HTR-8/SVneo (cell line): ENCODE data around the gene ATP1A4.

Experiments
- DNase-seq: peaks from one replicate; pipeline ENCODE4 v3.0.0; 2011; ENCODE audit warnings: low spot score, mixed read lengths; ENCODE audit not compliant: insufficient read length
- FAIRE-seq: peaks from 2 replicates; lab custom pipeline; 2011; peaks lifted over from hg19 to GRCh38; lab: Jason Lieb, UNC

The ATP1A4 gene

DNA sequence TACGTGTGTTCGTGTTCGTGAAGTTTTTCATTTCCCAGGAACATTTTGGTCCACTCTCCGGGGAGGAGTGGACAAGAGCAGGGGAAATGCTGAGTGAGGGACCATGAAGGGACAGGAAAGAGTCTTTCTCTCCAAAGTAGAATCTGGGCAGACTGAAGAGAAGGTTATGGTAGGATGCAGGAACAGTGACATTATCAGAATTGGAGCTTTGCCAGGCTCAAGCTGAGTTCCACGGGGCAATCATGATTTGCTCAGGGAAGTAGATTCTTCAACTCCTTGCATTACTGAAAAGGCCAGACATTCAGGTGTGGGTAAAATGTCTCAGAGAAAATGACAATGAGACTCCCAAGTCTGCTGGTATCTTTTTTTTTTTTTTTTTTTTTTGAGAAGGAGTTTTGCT, 16.6 kb downstream of the ATP1A4 start:
- DNase-seq (no peak), FAIRE-seq (no peak)

DNA sequence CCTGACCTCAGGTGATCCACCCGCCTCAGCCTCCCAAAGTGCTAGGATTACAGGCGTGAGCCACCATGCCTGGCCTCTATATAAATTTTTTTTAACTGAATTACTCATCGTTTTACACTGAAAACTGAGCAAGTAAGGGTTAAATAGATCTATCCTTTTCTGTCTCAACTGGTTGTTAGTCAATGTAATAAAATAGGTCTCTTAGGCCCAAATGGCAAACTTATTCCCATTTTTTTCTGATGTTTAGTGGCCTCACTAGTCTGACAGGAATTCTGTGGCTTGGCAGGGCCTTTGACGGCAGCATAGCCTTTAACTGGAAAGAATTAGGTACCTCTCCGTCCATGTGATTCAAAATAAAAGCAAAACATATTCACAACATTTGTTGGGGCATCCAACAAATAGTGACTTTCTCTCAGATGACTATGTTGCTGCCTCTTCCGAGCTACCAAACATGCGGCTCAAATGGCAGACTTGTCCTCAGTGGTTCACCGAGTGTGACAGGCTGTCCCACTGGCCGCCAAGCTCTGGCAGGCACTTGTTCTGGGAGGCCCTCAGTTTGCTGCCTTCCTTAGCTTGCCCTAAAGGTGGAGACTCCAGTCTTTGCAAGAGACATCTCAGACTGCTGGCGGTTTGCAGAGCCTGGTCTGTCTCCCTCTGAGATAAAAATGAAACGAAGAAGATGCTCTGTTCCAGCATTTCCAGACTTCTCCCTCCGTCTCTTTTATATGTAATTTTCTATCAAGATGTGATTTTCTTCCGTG, 17.4 kb downstream of the ATP1A4 start:
- FAIRE-seq = no peak
- no peak for DNase-seq

DNA sequence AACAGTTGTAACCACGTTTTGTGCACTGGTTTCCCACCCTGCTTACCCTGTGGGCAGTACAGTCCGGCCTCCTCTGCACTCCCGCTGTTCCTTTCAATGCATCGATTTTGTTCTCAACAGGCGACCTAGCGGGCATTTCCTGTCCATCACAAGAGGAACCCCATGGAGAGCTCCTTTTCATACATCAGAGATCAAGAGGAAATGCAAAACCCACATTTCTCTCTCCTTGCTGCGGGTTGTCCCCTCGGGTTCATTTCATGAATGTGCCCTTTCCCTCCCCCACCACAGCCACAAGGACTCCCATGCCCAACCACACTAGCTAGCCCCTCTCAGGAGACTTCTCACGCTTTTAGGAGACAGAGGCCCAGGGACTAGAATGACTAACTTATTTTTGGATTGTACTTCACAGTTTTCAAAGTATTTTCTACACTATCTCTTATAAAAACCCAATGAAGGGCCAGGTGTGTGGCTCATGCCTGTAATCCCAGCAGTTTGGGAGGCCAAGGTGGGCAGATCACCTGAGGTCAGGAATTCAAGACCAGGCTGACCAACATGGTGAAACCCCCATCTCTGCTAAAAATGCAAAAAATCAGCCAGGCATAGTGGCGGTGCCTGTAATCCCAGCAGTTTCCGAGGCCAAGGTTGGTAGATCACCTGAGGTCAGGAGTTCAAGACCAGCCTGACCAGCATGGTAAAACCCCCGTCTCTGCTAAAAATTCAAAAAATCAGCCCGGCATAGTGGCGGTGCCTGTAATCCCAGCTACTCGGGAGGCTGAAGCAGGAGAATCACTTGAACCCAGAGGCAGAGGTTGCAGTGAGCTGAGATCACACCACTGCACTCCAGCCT, 18.4 kb downstream of the ATP1A4 start:
- no peak for FAIRE-seq

DNA sequence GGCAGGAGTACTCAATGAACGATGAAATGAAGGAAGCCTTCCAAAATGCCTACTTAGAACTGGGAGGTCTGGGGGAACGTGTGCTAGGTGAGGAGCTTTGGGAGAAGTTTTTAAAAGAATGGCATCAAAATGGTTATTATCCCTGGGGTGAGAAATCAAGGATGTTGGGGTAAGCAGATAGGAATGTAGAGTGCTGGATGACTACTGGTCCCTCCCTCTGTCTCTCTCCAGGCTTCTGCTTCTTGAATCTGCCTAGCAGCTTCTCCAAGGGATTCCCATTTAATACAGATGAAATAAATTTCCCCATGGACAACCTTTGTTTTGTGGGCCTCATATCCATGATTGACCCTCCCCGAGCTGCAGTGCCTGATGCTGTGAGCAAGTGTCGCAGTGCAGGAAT, 20.0 kb downstream of the ATP1A4 start:
- no peak for DNase-seq
- FAIRE-seq = no peak

More for the DNA sequence above, 18.4 kb downstream of the ATP1A4 start:
- DNase-seq = no peak

DNA sequence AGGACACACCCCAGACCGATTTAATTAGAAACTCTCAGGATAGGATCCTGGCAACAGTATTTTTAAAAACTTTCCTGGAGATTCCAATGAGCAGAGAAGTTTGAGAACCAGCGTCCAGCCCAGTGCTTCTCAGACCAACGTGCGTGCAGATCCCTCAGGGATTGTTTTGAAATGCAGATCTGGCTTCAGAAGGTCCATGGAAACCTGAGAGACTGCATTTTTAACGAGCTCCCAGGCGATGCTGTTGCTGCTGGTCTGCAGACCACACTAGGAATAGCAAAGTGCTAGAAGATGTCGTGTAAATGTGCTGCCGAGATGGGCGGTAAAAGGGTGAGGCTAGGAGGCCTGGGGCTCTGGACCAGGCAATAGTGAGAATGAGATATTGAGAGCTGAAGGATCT, 20.6 kb downstream of the ATP1A4 start:
- DNase-seq = no peak
- no peak for FAIRE-seq

DNA sequence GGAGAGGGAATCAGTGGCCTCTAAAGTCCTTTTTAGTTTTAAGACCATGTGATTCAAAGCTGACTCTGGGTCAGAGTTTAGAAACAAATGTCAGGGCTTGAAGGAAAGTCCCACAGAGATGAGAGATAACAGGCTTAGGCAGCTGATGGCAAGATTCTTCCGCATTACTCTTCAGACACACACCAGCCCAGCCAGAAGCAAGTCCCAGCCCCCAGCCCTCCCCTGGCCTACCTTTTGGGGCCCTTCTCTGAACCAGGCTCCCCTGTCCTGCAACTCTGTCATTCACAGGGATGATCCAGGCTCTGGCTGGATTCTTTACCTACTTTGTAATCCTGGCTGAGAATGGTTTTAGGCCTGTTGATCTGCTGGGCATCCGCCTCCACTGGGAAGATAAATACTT, 25.8 kb downstream of the ATP1A4 start:
- FAIRE-seq (no peak), DNase-seq (no peak)

DNA sequence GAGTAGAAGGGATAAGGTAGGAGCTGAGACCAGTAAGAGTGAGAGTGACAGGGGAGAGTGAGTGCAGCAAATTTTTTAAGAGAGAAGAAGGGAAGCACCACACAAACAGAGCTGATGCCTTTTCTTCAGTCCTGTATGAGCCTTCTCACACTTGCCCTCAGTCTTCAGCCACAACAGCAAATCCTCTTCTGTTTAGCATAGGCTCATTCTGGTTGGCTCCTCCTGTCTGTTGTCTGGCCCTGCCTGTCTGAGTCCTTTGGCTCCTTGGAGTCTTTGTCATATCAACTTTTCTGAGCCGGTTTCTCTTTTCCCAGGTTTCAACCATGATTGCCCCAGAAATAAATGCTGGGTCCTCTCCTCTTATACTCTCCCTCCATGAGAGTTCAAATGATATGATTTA, 26.3 kb downstream of the ATP1A4 start:
- no peak for FAIRE-seq

DNA sequence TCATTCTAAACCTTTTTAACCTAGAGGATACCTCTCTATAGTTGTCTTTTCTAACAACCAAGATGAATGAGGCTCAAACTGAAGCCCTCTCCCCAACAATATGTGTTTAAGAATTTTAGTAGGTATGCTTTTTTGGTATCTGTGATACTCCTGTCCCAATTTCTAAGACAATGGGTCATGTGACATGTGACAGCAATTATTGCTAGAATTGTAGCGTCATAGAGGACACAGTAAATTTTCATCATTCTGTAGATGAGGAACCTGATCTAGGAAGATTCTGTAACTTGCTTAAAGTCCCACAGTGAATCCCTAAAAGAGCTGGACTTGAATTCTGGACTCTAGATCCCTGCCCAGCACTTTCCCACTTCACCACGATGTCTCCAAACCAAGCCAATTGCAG, 27.3 kb downstream of the ATP1A4 start:
- FAIRE-seq (no peak), DNase-seq (no peak)

More for the DNA sequence above, 26.3 kb downstream of the ATP1A4 start:
- DNase-seq = no peak

DNA sequence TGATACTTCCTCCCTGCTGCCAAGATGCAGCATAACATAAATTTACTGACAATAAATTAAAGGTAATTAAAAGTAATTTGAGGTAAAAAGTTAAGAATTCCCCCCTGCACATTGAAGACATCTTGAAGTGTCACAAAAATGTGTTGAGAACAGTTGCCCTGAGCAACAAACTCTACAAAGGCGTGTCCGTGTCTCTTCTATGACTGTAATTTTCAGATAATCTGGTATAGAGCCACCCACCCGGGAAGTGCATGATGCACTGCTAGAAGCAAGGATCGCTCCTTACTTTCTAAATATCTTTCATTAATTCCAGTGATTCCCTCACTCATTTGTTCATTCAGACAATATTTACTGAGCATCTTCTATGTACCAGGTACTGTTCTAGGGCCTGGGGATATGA, 27.9 kb downstream of the ATP1A4 start:
- DNase-seq (no peak), FAIRE-seq (no peak)

DNA sequence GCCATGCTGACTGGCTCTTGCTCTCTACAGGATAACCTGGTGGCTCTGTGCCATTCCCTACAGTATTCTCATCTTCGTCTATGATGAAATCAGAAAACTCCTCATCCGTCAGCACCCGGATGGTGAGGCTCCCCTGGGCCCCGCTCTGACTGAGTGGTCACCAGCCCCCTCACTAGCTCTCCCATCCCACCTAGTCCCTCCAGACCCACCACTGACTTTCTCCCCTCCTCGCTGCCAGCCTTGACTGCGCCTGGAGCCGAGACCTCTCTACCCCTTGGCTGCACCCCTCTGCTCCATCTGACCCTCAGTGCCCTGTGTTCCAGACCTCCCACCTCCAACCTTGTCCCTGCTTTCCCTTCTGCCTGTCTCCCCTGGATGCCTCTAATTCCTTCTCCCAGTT, 34.8 kb downstream of the ATP1A4 start:
- DNase-seq (no peak), FAIRE-seq (no peak)

DNA sequence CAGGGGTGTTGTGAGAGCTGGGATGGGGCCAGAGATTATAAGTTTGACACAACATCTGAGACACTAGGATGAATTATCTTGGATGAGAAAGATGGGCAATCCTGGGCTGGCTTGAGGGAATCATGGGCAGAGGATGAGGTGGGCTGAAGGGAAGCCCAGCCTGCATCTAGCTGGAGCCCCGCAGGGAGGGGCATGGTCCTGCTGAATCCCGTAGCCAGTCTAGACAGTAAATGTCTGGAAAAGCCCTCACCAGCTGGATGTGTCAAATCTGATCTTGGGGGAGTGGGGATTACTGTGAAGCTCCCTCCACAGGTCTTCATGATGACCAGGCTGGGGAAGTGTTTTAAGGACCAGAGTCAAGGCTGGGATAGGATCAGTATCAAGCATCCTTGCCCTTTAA, 35.3 kb downstream of the ATP1A4 start:
- FAIRE-seq = no peak
- no peak for DNase-seq

DNA sequence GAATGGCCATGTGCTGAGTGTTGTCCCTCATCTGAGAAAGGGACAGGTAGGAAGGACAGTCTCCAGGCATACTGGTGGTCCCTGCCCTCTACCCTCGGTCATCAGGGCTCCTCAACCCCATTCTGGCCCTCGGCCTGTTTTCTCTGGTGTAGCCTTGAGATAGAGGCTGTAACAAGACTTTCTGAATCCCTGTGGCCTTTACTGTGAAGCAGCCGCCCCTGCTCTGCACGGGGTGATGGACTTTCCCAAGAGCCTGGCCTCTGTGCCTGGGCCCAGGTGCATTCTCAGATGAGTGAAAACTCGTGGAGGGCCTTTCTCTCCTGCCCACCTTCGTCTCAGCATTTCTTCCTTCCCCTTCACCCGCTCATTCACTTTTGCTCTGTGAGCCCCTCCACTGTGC, 36.0 kb downstream of the ATP1A4 start:
- DNase-seq (no peak), FAIRE-seq (no peak)

DNA sequence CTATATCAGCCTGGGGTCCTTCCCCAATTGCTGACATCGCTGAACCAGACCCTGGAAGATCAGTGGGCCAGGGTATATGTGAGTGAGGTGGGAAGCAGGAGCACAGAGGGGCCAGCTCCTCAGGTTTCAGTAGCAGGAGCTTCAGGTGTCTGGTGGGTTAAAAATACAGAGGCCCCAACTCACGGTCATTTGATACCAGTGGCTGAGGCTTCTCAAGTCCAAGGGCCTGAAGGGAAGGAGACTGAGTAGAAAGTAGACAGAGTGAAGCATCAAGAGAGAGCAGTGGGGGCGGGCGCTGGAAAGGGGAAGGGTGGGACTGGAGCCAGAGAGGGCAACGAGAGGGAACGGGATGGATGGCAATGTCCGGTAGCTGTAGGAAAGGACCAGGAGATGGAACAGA, 36.9 kb downstream of the ATP1A4 start:
- DNase-seq (no peak), FAIRE-seq (no peak)

DNA sequence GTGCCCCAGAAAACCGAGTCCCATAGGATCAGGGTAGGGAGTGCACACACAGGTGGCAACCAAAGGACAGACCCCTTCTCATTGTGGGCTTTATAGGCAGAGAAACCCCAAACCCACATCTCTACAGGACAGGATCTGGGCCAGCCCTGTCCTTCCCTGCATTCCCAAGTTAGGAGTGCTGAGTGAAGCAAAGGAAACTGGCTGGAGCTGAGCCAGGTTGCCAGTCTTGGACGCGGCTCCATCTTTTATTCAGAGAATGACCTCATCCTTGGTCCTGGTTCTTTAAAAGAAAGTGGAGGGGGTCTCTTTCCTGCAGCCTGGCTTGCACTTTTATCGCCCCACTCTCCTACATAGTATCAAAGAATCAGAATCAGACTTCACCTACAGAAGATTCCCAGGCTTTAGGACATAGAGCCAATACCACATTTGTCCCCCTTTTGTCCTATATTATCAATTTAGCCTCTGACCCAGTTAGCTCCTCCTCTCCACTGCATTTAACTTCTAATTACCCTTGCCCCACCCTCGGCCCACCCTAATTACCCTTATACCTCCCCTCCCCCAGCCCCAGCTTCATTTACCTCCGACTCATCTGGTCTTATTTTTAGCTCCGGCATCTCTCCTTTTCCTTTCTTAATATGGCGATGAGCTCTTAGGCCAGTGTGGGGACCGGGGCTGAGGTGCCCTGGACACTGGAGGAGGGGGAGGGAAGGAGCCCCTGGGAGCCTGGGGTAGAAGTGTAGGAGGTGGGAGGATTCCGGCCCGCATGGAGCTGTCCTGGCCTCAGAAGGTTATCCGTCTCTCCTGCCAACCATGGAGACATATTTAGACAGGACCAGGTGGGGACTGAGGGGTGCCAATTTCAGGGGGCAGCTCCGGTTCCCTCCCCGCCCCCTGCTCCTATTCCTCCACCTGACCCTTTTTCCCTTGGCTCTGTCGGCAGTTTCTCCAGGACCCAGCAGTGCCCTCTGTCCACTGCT, 38.5 kb downstream of the ATP1A4 start, which contains the start of gene CASQ1:
Gene CASQ1 (plus strand): TSS at position 927 of the 977 bp plus-strand sequence. CDS start 177 bp downstream, outside the sequence.
- DNase-seq (no peak), FAIRE-seq (no peak)

DNA sequence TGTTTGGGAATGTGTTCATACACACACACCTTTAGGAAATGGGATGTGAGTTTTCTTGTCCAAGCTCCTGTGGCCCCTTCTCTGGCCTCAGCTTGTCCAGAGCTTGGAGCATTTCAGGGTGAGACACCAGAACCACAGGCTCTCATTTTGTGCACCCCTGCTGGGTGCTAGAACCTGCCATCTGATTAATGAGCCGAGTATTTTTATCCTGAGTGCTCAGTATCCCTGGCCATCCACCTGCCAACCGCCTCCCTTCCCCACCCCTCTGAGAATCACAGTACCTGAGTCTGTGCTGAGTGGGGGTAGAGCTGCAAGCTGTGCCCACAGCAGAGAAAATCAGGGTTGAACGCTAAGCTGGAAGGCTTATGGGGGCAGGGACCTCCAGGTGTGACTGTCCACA, 40.4 kb downstream of the ATP1A4 start:
- no peak for FAIRE-seq
- DNase-seq = no peak

DNA sequence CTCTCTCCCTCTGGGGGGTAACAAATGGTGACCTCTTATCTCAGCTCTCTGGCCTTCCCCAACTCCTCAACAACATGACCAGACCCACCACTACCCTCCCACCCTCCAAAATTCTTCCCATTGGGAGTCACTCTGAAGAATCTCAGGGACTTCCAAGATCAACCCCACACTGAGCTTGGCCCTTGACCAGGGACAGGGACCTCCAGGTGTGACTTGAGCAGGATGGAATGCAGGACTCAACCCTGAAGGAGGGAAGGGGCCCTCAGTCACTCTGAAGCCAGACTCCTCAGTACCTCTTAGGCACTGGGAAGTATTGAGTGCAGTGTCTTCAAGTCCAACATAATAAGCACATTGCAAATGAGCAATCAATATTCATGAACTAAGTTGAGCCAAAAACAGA, 40.8 kb downstream of the ATP1A4 start:
- no peak for DNase-seq
- no peak for FAIRE-seq

DNA sequence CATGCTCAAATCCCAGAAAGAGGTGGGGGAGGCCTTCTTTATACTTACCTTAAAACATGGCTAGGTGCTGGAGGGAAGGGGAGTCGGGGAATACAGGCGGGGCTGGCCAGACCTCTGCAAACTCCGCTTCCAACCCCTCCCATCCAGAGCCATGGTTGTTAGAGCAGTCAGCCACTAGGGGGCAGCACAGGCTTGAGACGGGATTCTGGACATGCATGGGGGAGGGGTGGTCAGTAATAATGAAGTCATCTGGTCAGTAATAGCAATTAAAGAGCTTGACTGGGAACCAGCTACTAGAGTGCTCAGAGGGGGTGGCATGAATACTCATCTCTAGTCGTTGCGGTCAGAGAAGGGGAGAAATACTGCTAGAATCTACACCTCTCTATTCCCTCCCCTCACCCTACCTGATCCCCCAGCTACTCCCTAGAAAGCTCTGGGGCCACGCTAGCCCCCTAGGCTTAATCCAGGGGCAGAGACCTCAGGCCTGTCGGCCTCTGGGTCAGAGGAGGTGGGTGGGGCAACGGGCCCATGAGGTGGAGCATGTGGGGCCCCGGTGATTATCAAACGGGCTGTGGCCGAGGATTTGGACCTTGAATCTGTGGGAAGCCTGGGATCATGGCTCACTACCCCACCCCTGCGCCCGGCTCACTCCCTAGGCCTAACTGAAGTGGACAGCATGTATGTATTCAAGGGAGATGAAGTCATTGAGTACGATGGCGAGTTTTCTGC, 41.9 kb downstream of the ATP1A4 start:
- peak; percentile 60 for DNase-seq
- no peak for FAIRE-seq

DNA sequence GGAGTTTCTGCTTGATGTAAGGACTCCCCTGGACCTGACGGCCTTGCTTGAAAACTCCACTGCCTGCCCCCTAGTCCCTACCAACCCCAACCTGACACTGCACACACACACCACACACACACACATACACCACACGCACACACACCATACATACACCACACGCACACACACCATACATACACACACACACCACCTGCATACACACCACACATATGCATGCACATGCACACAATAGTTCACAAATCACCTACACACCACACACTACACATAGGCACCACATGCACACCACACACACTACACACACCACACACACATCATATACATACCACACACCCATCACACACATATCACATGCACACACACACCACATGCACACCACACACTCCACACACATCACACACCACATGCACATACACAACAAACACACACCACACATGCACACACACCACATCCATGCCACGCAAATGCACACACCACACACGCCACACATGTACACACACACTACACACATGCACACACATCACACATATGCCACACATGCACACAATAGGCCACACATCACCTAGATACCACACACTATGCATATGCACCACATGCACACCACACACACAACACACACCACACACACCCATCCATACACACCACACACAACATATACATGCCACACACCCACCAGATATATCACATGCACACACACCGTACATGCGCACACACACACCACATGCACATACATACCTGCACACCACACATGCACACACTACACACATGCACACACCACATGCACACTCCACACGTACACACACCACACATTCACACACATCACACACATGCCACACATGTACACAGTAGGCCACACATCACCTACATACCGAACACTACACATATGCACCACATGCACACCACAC, 42.7 kb downstream of the ATP1A4 start:
- DNase-seq (no peak), FAIRE-seq (peak; percentile 96)

DNA sequence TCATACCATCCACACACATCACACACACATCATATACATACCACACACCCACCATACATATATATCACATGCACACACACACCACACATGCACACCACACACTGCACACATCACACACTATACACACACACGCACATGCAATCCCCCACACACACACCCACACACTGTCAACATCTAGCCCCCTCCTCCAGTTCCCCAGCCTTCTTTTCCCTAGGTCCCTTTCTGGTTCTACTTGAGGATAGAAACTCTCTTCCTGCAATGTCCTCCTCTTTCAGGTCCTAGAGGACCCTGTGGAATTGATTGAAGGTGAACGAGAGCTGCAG, 43.3 kb downstream of the ATP1A4 start:
- FAIRE-seq = no peak
- DNase-seq = no peak
